ACHN (cell line): ENCODE measurements around the gene BRD1.

ENCODE experiments used
- DNase-seq: peaks from one replicate; pipeline ENCODE4 v3.0.0-alpha.2; 2015
- in situ Hi-C: cut with HindIII; loops from 2 replicates; pipeline ENCODE4 v1.10.0; 2017; ENCODE audit warnings: low sequenced_read_pairs, low pct_ligation_motif_present, low pct_unique_long_range_greater_than_20kb

Gene BRD1

GRCh38 chr22:49827853-49828598, at the start of gene BRD1:
Gene BRD1 (minus strand): TSS chr22:49827873. CDS start chr22:49824317, 3,556 bp downstream.
- peak; percentile 58 for DNase-seq
- in situ Hi-C loops = no loop called here

GRCh38 chr22:49873228-49873940, 45.7 kb upstream of the BRD1 start:
- in situ Hi-C loops = no loop called here
- DNase-seq = no peak

DNA sequence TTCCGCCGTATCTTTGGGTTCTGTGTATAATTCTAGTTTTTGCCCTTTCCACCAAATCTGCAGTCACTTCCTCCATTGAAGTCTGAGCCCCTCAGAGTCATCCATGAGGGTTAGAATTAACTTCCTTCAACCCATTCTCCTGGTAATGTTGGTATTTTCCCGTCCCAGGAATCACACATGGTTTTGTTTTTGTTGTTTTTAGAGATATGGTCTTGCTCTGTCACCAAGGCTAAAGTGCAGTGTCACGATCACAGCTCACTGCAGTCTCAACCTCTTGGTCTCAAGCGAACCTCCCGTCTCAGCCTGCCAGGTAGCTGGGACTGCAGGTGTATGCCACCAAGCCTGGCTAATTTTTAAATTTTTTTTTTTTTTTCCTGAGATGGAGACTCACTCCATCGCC, 44.7 kb upstream of the BRD1 start:
- in situ Hi-C loops = no loop called here
- no peak for DNase-seq

GRCh38 chr22:49871482-49871881, 43.8 kb upstream of the BRD1 start:
- DNase-seq = no peak
- in situ Hi-C loops = no loop called here

DNA sequence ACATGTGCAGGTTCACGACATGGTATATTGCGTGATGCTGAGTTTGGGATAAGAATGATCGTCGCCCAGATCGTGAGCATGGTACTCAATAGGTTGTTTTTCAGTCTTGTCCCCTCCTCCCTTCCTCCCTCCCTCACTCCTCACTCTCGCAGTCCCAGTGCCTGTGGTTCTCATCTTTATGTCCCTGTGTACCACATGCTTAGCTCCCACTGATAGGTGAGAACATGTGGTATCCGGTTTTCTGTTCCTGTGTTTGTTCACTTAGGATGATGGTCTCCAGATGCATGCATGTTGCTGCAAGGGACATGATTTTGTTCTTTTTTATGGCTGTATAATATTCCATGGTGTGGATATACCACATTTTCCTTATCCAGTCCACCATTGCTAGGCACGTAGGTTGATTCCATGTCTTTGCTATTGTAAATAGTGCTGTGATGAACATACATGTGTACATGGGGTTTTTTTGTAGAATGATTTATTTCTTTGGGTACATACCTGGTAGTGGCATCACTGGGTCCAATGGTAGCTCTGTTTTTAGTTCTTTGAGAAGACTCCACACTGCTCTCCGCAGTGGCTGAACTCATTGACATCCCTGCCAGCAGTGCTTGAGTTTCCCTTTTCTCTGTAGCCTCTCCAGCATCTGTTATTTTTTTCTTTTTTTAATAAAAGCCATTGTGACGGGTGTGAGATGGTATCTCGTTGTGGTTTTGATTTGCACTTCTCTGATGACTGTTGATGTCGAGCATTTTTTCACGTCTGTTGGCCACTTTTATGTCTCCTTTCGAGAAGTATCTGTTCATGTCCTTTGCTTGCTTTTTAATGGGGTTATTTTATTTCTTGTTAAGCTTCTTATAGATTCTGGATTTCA, 42.4 kb upstream of the BRD1 start:
- in situ Hi-C loops = no loop called here
- no peak for DNase-seq

DNA sequence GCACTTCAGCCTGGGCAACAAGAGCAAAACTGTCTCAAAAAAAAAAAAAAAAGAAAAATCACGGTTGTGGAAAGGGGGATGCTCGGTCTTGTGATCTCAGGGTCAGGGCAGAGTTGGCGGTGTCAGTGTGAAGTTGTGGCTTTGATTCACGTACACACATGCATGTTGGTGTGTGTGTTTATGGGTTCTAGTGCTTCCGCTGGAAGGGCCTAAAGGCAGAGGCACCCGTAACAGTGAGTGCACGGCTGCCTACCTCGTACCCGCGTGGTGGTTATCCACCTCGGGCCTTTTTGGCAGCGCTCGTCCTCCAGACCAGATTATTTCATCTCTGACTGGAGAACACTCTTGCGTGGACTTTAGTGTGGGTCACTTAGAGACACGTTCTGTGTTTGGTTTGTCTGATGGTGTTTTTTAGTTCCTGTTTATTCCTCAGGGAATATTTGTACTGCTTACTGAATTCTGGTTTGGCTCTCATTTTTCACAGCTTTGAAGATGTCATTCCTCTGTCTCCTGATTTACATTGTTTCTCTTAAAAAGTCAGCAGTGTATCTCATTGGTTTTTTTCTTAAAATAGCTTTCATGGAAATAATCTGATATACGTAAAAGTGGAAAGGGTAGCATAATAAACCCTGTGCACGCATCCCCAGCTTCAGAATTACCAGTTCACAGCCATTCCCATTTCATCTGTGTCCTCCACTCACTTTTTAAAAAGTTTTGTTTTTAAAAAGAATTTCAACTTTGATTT, 41.6 kb upstream of the BRD1 start:
- in situ Hi-C loops = no loop called here
- no peak for DNase-seq

DNA sequence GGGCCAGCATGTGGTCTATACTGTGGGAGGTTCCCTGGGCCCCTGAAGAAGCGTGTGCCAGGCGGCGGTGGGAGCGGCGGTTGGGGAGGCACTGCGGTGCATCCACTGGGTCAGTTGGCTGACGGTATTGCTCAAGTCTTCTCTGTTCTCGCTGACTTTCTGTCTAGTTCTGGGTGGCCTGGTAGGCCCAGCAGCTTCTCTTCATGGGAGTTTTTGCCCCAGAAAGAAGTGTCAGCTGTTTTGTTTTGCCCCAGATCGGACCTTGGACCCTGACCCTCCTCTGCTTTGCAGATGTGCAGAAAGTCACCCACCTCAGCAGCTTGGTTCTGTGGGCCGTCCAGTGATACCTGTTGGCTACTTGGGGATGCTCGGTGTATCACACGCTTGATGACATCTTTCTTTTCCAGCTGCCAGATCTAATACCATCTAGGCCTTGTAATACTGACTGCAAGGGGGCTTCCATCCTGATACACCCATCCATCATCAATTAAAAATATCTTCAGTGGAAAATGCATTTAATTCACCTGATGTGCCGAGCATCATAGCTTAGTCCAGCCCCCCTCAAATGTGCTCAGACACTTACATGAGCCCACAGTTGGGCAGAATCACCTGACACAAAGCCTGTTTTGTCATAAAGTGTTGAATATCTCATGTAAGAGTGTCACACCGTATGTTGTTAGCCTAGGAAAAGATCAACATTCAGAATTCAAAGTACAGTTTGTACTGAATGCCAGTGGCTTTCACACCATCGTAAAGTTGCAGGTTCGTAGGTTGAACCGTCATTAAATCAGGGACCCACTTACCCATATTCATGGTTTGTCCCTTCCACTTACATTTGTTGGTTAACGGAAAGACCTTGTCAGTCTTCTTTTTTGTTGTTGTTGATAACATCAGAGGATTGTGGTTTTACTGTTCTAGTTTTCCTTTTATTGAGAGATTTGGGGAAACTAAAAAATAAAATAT, 39.9 kb upstream of the BRD1 start:
- DNase-seq = no peak
- in situ Hi-C loops = no loop called here

DNA sequence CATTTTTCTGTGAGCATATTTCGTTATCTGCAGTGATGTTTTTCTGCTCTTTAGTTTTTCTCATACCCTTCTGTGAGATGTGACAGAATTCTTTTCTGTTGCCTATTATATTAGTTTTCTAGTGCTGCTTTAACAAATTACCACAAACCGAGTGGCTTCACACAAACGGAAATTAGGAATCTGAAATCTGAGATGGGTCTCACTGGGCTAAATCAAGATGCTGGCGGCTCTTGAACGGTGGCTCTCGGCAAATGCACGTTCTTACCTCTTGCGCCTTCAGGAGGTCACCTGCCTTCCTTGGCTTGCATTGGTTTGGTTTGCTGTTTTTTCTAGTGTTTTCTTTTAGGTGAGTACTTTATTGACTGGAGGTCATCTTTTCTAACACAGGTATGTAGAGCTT, 39.0 kb upstream of the BRD1 start:
- no peak for DNase-seq
- in situ Hi-C loops = no loop called here

- in situ Hi-C loops = no loop called here
- no peak for DNase-seq
These were observed 38.5 kb upstream of the BRD1 start for GRCh38 chr22:49866134-49866533.

DNA sequence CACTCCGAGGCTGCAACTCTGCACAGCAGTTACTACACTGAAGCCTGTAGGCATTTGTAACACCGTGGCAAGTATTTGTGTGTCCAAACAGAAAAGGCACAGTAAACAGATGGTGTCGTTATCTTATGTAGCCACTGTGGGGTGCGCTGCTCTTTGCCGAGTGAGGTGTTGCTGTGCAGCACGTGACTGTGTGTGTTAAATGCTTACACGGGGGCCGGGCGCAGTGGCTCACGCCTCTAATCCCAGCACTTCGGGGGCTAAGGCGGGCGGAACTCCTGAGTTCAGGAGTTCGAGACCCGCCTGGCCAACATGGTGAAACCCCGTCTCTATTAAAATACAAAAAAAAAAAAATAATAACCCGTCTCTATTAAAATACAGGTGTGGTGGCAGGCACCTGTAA, 37.5 kb upstream of the BRD1 start:
- in situ Hi-C loops = no loop called here
- no peak for DNase-seq

DNA sequence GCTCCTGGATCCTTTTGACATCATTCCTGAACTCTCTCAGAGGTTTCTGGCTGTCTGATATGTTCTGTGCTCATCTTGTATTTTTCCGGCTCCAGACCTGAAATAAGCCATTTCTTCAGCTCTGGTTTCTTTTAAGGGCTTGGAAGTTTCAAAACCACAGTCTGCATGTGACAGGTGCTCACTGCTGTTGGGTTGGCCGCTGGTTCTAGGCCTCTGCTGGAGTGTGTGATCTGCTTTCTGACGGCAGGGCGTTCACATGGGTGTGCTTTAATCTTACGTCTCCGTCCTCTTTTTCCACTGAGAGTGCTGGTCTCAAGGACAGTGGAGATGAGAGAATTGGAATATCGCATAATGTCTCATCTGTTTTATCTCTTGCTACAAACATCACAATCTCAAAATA, 36.3 kb upstream of the BRD1 start:
- no peak for DNase-seq
- in situ Hi-C loops = no loop called here

- in situ Hi-C loops = no loop called here
- DNase-seq = no peak
These were observed 34.8 kb upstream of the BRD1 start for GRCh38 chr22:49862496-49862776.

DNA sequence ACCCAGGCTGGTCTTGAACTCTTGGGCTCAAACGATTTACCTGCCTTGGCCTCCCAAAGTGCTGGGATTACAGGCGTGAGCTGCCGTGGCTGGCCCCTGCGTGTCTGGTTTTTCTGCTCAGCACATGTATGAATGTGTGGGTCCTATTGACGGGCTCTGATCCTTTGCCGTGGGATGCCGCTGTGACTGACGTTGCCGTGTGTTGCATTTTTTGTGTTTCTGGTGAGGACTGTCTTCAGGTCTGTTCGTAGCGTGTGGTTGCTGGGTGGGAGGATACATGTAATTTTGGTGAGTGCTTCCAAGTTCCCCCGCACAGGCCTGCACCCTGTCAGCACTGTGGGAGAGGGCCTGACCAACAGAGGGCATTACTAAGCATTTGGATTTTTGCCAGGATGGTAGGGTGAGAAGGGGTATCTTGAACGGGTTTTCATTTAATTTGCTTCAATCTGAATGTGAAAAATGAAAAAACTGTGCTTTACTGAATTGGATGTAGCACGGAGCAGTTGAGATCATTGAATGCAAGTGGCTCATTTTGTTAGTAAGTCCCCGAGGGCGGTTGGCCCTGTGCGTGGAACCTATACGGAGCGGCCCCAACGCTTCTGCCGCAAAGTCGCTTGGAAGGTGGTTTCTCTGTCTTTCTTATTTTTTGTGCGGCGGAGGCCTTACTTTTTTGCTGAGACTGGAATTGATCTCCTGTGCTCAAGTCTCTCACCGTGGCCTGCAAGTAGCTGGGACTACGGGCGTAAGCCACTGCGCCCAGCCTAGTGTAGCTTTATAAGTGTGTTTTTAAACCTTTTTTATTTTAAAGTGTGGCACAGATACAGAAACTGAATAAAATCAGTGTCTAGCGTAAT, 34.2 kb upstream of the BRD1 start:
- DNase-seq = no peak
- in situ Hi-C loops = no loop called here

DNA sequence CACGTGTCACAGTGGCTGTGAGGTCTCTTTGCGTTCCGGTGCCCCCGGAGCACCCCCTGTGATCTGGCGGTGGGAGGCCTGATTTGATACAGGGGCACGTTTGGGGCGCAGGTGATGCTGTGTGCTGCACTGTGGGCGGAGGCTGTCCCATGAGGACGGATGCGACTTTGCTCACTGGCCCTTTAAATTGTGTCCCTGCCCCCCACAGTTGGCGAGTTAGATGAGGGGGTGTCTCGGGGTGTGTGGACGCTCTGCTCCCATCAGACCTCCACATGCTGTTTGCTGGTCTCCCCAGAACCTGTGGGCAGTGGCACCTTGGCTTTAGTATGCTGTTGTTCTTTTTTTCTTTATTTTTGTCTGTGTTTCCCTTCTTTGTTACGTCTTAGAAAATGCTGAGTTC, 31.2 kb upstream of the BRD1 start:
- in situ Hi-C loops = no loop called here
- DNase-seq = no peak

DNA sequence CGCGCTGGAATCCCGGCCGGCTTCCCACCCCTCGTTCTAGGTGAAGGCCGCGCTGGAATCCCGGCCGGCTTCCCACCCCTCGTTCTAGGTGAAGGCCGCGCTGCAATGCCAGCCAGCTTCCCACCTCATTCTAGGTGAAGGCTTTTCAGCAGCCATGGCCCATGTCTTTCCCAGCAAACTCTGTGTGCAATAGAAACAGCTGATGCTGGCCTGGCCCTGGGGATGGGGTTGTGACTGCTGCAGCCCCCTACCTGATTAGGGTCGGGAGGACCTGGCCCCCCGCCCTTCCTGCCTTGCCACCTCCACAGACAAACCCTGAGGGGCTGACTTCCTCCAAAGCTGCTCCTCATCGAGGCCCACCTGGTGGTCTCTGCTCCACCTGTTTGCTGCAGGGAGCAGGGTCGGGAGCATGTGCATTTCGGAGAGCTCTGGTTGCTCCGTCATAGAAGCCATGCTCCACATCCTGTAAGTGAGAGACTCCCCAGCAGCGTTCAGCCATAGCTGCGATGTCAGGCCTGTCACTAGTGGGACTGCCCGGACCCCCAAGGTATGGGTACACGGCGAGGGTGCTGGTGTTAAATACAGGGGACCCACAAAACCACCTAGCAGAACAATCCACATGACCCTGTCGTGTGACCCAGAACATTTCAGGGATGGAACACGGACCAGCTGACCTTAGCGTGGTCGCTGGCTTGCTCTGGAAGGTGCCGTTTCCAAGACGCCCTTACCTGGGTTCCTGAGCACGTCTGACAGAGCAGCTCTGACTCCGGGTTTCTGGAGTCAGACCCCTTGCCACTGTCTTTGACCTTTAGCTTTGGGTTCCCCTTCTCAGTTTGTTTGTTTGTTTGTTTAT, 29.3 kb upstream of the BRD1 start:
- in situ Hi-C loops = no loop called here
- DNase-seq = no peak

DNA sequence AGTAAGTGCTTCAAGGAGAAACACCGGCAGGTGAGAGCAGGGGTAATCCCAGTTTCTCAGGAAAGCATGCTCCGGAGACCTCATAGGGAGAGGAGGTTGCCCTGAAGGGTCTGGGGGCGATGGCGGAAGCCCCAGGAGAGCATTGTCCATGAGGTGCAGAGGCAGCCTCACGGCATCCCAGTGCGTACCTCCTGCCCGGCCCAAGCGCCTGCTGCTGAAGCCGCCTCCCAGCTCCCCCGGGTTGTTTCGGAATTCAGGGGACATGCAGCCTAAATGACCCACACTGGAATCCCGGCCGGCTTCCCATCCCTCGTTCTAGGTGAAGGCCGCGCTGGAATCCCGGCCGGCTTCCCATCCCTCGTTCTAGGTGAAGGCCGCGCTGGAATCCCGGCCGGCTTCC, 28.7 kb upstream of the BRD1 start:
- DNase-seq = no peak
- in situ Hi-C loops = no loop called here
